Measurements from ENCODE around the gene CDKL5.

CDKL5 gene

DNA sequence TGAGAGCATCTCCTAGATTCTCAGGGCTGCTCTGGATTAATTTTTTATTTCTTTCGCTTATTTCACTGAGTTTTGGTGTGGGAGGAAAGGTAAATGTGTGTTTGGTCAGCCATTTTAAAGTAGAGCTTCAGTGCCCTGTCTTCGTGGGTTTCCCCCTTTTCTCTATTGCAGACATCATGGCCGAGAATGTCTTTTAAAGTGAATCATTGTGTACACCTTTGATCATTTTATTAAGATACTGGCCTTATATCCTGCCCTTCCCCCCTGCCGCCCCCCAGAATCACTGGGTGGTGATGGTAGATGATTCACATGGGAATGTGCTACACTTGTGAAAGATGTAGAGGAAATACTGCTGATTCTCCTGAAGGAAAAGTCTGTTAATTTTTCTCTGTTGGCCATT lies 23.8 kb downstream of the CDKL5 start:
- ATAC-seq (ENCODE audit: insufficient read depth, low read depth): no peak

DNA sequence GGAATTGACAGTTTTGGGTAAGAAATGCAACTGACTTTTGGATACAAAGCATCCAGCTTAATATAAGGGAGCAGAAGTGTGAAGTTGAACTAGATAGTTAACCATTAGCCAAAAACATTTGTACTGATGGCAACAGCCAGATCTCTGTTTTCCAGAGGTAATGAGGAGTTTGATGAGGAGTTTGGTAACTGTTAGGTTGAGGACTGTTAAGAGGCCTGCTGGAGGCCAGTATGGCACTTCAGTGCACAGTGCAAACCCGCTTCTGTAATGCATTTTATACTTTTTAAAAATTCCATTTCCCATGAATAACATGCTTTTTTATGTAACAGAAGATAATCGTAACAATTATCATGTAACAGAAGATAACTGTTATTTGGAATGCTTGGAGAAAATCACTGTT lies 30.0 kb downstream of the CDKL5 start:
- H3K4me3 ChIP-seq (ENCODE audit: low read depth in 1 of 2, low read length in 2 of 2): no peak overlapping the region
- ATAC-seq (ENCODE audit: insufficient read depth, low read depth): no peak
- H3K4me2 ChIP-seq (ENCODE audit: insufficient read depth, low read length): no peak overlapping the region

More for the DNA sequence above, 23.8 kb downstream of the CDKL5 start:
- Histone ChIP-seq H3K4me2 (ENCODE audit: insufficient read depth, low read length) (no peak overlapping the region), H3K9me3 (ENCODE audit: insufficient read depth, low read length, severe bottlenecking) (no peaks in the 10 kb centered on the region), H3K4me1 (ENCODE audit: insufficient read depth, low read length) (no peaks in the 10 kb centered on the region), H3K9ac (ENCODE audit: low read depth, low read length) (no peak overlapping the region), H3K27ac (ENCODE audit: low read length) (no peak overlapping the region), H3K36me3 (ENCODE audit: insufficient read depth, low read length) (no peaks in the 10 kb centered on the region), H2AFZ (ENCODE audit: low read depth, low read length) (no peak overlapping the region), H4K20me1 (ENCODE audit: insufficient read depth, low read length) (no peaks in the 10 kb centered on the region), H3K27me3 (ENCODE audit: insufficient read depth, low read length, poor library complexity) (no peaks in the 10 kb centered on the region), H3K4me3 (ENCODE audit: low read depth in 1 of 2, low read length in 2 of 2) (no peak overlapping the region), H3K79me2 (ENCODE audit: insufficient read depth, low read length) (no peaks in the 10 kb centered on the region)
- DNase-seq: no peak
- no peak for TF ChIP-seq EZH2 (IDR thresholded peaks at IDR 0.05; ENCODE audit: borderline replicate concordance, low read depth, low read length, severe bottlenecking)
- TF ChIP-seq, protein P1, sequence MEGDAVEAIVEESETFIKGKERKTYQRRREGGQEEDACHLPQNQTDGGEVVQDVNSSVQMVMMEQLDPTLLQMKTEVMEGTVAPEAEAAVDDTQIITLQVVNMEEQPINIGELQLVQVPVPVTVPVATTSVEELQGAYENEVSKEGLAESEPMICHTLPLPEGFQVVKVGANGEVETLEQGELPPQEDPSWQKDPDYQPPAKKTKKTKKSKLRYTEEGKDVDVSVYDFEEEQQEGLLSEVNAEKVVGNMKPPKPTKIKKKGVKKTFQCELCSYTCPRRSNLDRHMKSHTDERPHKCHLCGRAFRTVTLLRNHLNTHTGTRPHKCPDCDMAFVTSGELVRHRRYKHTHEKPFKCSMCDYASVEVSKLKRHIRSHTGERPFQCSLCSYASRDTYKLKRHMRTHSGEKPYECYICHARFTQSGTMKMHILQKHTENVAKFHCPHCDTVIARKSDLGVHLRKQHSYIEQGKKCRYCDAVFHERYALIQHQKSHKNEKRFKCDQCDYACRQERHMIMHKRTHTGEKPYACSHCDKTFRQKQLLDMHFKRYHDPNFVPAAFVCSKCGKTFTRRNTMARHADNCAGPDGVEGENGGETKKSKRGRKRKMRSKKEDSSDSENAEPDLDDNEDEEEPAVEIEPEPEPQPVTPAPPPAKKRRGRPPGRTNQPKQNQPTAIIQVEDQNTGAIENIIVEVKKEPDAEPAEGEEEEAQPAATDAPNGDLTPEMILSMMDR (IDR thresholded peaks at IDR 0.05; ENCODE audit: borderline replicate concordance, extremely low read depth, low read length, poor library complexity, severe bottlenecking): no peak

DNA sequence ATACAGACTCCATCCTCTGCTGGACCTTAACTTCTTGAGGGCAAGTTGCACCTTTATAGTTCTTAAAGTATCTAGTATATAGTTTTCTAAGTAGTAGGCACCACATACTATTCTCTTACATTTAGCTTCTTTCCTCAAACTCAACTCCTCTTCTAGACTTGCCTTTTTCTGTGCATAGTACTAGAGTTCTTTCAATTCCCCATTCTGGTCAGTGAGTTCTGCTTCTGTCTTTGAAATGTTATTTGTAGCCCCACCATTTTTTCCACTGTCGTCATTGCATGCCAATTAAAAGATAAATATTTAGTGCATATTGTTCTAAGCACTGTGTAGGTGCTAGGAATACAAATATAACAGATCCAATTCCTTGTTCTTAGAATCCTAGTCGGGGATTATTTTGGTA lies 31.6 kb downstream of the CDKL5 start:
- no peak for ATAC-seq (ENCODE audit: insufficient read depth, low read depth)
- Histone ChIP-seq H2AFZ (ENCODE audit: low read depth, low read length) (no peak overlapping the region), H3K4me2 (ENCODE audit: insufficient read depth, low read length) (no peak overlapping the region), H3K9ac (ENCODE audit: low read depth, low read length) (no peak overlapping the region), H3K9me3 (ENCODE audit: insufficient read depth, low read length, severe bottlenecking) (no peaks in the 10 kb centered on the region), H3K4me3 (ENCODE audit: low read depth in 1 of 2, low read length in 2 of 2) (no peak overlapping the region), H3K36me3 (ENCODE audit: insufficient read depth, low read length) (no peaks in the 10 kb centered on the region), H3K79me2 (ENCODE audit: insufficient read depth, low read length) (no peaks in the 10 kb centered on the region), H3K27me3 (ENCODE audit: insufficient read depth, low read length, poor library complexity) (no peaks in the 10 kb centered on the region), H3K4me1 (ENCODE audit: insufficient read depth, low read length) (no peaks in the 10 kb centered on the region), H4K20me1 (ENCODE audit: insufficient read depth, low read length) (no peaks in the 10 kb centered on the region), H3K27ac (ENCODE audit: low read length) (no peak overlapping the region)
- TF ChIP-seq EZH2 (IDR thresholded peaks at IDR 0.05; ENCODE audit: borderline replicate concordance, low read depth, low read length, severe bottlenecking): no peak
- TF ChIP-seq, protein P1 (IDR thresholded peaks at IDR 0.05; ENCODE audit: borderline replicate concordance, extremely low read depth, low read length, poor library complexity, severe bottlenecking): no peak
- DNase-seq: no peak

More for the DNA sequence above, 30.0 kb downstream of the CDKL5 start:
- Histone ChIP-seq H3K36me3 (ENCODE audit: insufficient read depth, low read length) (no peaks in the 10 kb centered on the region), H3K9ac (ENCODE audit: low read depth, low read length) (no peak overlapping the region), H4K20me1 (ENCODE audit: insufficient read depth, low read length) (no peaks in the 10 kb centered on the region), H3K9me3 (ENCODE audit: insufficient read depth, low read length, severe bottlenecking) (no peaks in the 10 kb centered on the region), H3K79me2 (ENCODE audit: insufficient read depth, low read length) (no peaks in the 10 kb centered on the region), H3K27me3 (ENCODE audit: insufficient read depth, low read length, poor library complexity) (no peaks in the 10 kb centered on the region), H3K27ac (ENCODE audit: low read length) (no peak overlapping the region), H3K4me1 (ENCODE audit: insufficient read depth, low read length) (no peaks in the 10 kb centered on the region), H2AFZ (ENCODE audit: low read depth, low read length) (no peak overlapping the region)
- DNase-seq: no peak
- TF ChIP-seq EZH2 (IDR thresholded peaks at IDR 0.05; ENCODE audit: borderline replicate concordance, low read depth, low read length, severe bottlenecking): no peak
- TF ChIP-seq, protein P1 (IDR thresholded peaks at IDR 0.05; ENCODE audit: borderline replicate concordance, extremely low read depth, low read length, poor library complexity, severe bottlenecking): no peak

DNA sequence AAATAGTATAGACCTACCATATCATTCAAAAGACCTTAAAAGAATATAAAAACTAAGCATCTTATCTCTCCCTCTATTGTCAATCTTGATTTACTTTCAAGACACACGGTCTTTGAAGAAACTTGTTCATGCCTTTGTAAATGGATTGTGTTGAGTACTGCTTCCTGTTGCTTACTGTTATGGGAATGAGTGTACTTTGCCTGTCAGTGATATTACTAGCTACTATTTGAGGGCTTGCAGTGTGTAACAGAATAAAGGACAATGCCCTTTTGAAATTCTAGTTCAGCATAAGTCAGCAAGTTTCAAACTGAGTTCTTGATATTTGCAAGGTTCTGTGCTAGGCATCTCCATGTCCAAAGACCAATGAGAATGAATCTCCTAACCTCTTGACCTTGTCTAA lies 36.0 kb downstream of the CDKL5 start:
- Histone ChIP-seq H3K4me2 (ENCODE audit: insufficient read depth, low read length) (no peak overlapping the region), H3K36me3 (ENCODE audit: insufficient read depth, low read length) (no peaks in the 10 kb centered on the region), H3K4me3 (ENCODE audit: low read depth in 1 of 2, low read length in 2 of 2) (no peak overlapping the region), H3K9ac (ENCODE audit: low read depth, low read length) (no peak overlapping the region), H2AFZ (ENCODE audit: low read depth, low read length) (no peak overlapping the region), H3K79me2 (ENCODE audit: insufficient read depth, low read length) (no peaks in the 10 kb centered on the region), H3K4me1 (ENCODE audit: insufficient read depth, low read length) (no peaks in the 10 kb centered on the region), H3K27me3 (ENCODE audit: insufficient read depth, low read length, poor library complexity) (no peaks in the 10 kb centered on the region), H4K20me1 (ENCODE audit: insufficient read depth, low read length) (no peaks in the 10 kb centered on the region), H3K9me3 (ENCODE audit: insufficient read depth, low read length, severe bottlenecking) (no peaks in the 10 kb centered on the region), H3K27ac (ENCODE audit: low read length) (no peak overlapping the region)
- no peak for DNase-seq
- no peak for TF ChIP-seq EZH2 (IDR thresholded peaks at IDR 0.05; ENCODE audit: borderline replicate concordance, low read depth, low read length, severe bottlenecking)
- TF ChIP-seq, protein P1 (IDR thresholded peaks at IDR 0.05; ENCODE audit: borderline replicate concordance, extremely low read depth, low read length, poor library complexity, severe bottlenecking): no peak
- no peak for ATAC-seq (ENCODE audit: insufficient read depth, low read depth)
